WTC11 (cell line): Measurements from ENCODE around the gene BCAR3. TPM values are rescaled to one million over a fixed set of nuclear protein-coding genes. Genes with fewer than 3 reads are reported as not detected.

ENCODE experiments used
- ATAC-seq: fragments of 200-7000 bp; cut with Tn5 transposase; 2 replicates; pipeline ENCODE4 v1.10.0; 2021; ENCODE audit warnings: mild to moderate bottlenecking, moderate library complexity
- CTCF ChIA-PET: fragments of 300-600 bp; sonication (Branson Sonifier 250); formaldehyde crosslinking; loops from one replicate; lab custom pipeline; 2021; ENCODE audit warnings: antibody characterized with exemption; lab: Charles Lee
- POLR2A ChIA-PET: fragments of 350-600 bp; sonication (Branson Sonifier 250); formaldehyde crosslinking; loops from one replicate; lab custom pipeline; 2021; ENCODE audit warnings: antibody characterized with exemption; lab: Charles Lee
- DNase-seq: peaks from one replicate; pipeline ENCODE4 v3.0.0; 2021; ENCODE audit warnings: low spot score
- H3K27ac Mint-ChIP-seq: 2 replicates; pipeline ENCODE4 v1.8.0; 2021; ENCODE audit warnings: mixed read lengths
- H3K27me3 Mint-ChIP-seq: 2 replicates; pipeline ENCODE4 v1.8.0; 2021; ENCODE audit warnings: low read depth, mild to moderate bottlenecking, moderate library complexity, mixed read lengths
- H3K36me3 Mint-ChIP-seq: 2 replicates; pipeline ENCODE4 v1.8.0; 2021; ENCODE audit warnings: mixed read lengths
- H3K4me1 Mint-ChIP-seq: 2 replicates; pipeline ENCODE4 v1.8.0; 2022; ENCODE audit warnings: mixed read lengths
- H3K4me3 Mint-ChIP-seq: 2 replicates; pipeline ENCODE4 v1.8.0; 2021; ENCODE audit warnings: mild to moderate bottlenecking, moderate library complexity, mixed read lengths
- H3K9me3 Mint-ChIP-seq: 2 replicates; pipeline ENCODE4 v1.8.0; 2021; ENCODE audit warnings: mixed read lengths
- ELF4 ChIP-seq: sonication (generic); formaldehyde crosslinking; IDR thresholded peaks from 2 replicates; pipeline ENCODE4 v1.8.1; 2022; ENCODE audit warnings: low read depth, mild to moderate bottlenecking, moderate library complexity, missing genetic modification reagents
- EMX1 ChIP-seq: fragments of 250-450 bp; sonication (Bioruptor Pico); IDR thresholded peaks from 2 replicates; pipeline ENCODE4 v1.8.0; 2021; ENCODE audit warnings: mild to moderate bottlenecking
- ETV6 ChIP-seq: sonication (generic); formaldehyde crosslinking; IDR thresholded peaks from 2 replicates; pipeline ENCODE4 v1.8.1; 2022; ENCODE audit warnings: mild to moderate bottlenecking, missing genetic modification reagents
- GTF2I ChIP-seq: fragments of 250-450 bp; sonication (Bioruptor Pico); conservative IDR thresholded peaks from 2 replicates; pipeline ENCODE4 v1.4.0; 2021; ENCODE audit warnings: mild to moderate bottlenecking
- HMGA2 ChIP-seq: fragments of 250-450 bp; sonication (Bioruptor Pico); IDR thresholded peaks from 2 replicates; pipeline ENCODE4 v1.4.0; 2021; ENCODE audit warnings: mild to moderate bottlenecking, moderate library complexity
- JAZF1 ChIP-seq: fragments of 250-450 bp; sonication (Bioruptor Pico); IDR thresholded peaks from 2 replicates; pipeline ENCODE4 v1.9.0; 2021; ENCODE audit warnings: moderate library complexity, mild to moderate bottlenecking, inconsistent platforms
- KAT7 ChIP-seq: sonication (generic); formaldehyde crosslinking; IDR thresholded peaks from 2 replicates; pipeline ENCODE4 v1.8.1; 2023; ENCODE audit warnings: missing genetic modification reagents, mild to moderate bottlenecking, borderline replicate concordance
- MXD4 ChIP-seq: fragments of 250-450 bp; sonication (Bioruptor Pico); IDR thresholded peaks from 2 replicates; pipeline ENCODE4 v1.8.0; 2021; ENCODE audit warnings: mild to moderate bottlenecking, moderate library complexity, borderline replicate concordance
- NFYB ChIP-seq: sonication (generic); formaldehyde crosslinking; conservative IDR thresholded peaks from 2 replicates; pipeline ENCODE4 v1.8.0; 2022; ENCODE audit warnings: low read depth, missing genetic modification reagents
- NR2C2 ChIP-seq: sonication (generic); formaldehyde crosslinking; IDR thresholded peaks from 2 replicates; pipeline ENCODE4 v1.8.0; 2022; ENCODE audit warnings: mild to moderate bottlenecking, missing genetic modification reagents
- NR3C1 ChIP-seq: sonication (generic); formaldehyde crosslinking; conservative IDR thresholded peaks from 2 replicates; pipeline ENCODE4 v1.8.1; 2023; ENCODE audit warnings: low read depth, mild to moderate bottlenecking, missing genetic modification reagents
- PRRX2 ChIP-seq: fragments of 250-450 bp; sonication (Bioruptor Pico); IDR thresholded peaks from 2 replicates; pipeline ENCODE4 v1.8.0; 2021; ENCODE audit warnings: mild to moderate bottlenecking
- SMAD4 ChIP-seq: sonication (generic); formaldehyde crosslinking; IDR thresholded peaks from 2 replicates; pipeline ENCODE4 v1.8.0; 2022; ENCODE audit warnings: mild to moderate bottlenecking, missing genetic modification reagents
- TCF7 ChIP-seq: sonication (generic); formaldehyde crosslinking; IDR thresholded peaks from 2 replicates; pipeline ENCODE4 v1.8.0; 2022; ENCODE audit warnings: mild to moderate bottlenecking, low read depth, missing genetic modification reagents, moderate library complexity
- TP53 ChIP-seq: sonication (generic); formaldehyde crosslinking; IDR thresholded peaks from 2 replicates; pipeline ENCODE4 v1.8.1; 2023; ENCODE audit warnings: mild to moderate bottlenecking, missing genetic modification reagents
- ZNF263 ChIP-seq: sonication (generic); formaldehyde crosslinking; IDR thresholded peaks from 2 replicates; pipeline ENCODE4 v1.8.1; 2022; ENCODE audit warnings: low read depth, mild to moderate bottlenecking, moderate library complexity, missing genetic modification reagents
- ZNF317 ChIP-seq: sonication (generic); formaldehyde crosslinking; IDR thresholded peaks from 2 replicates; pipeline ENCODE4 v1.8.1; 2023; ENCODE audit warnings: low read depth, mild to moderate bottlenecking, moderate library complexity, missing genetic modification reagents, borderline replicate concordance
- ZNF416 ChIP-seq: fragments of 250-450 bp; sonication (Bioruptor Pico); IDR thresholded peaks from 2 replicates; pipeline ENCODE4 v1.9.0; 2021; ENCODE audit warnings: mild to moderate bottlenecking, inconsistent platforms
- ZNF423 ChIP-seq: fragments of 250-450 bp; sonication (Bioruptor Pico); IDR thresholded peaks from 2 replicates; pipeline ENCODE4 v2.1.2; 2022; ENCODE audit warnings: mild to moderate bottlenecking, moderate library complexity
- total RNA-seq: library from RNA; stranded (reverse); gene quantifications from 3 replicates; pipeline ENCODE4 v1.2.3, GENCODE V29; 2021
- TF ChIP-seq, protein P1 (sequence below): sonication (generic); formaldehyde crosslinking; IDR thresholded peaks from 2 replicates; pipeline ENCODE4 v1.8.0; 2022; ENCODE audit warnings: mild to moderate bottlenecking, missing genetic modification reagents
- TF ChIP-seq, protein P2 (sequence below): sonication (generic); formaldehyde crosslinking; IDR thresholded peaks from 2 replicates; pipeline ENCODE4 v1.8.1; 2022; ENCODE audit warnings: mild to moderate bottlenecking, missing genetic modification reagents, moderate library complexity, borderline replicate concordance
- TF ChIP-seq, protein P3 (sequence below): sonication (generic); formaldehyde crosslinking; IDR thresholded peaks from 2 replicates; pipeline ENCODE4 v1.8.1; 2023; ENCODE audit warnings: mild to moderate bottlenecking, missing genetic modification reagents, moderate library complexity
- TF ChIP-seq, protein P4 (sequence below): fragments of 250-450 bp; sonication (Bioruptor Pico); IDR thresholded peaks from 2 replicates; pipeline ENCODE4 v1.8.0; 2021; ENCODE audit warnings: mild to moderate bottlenecking
- TF ChIP-seq, protein P5 (sequence below): sonication (generic); formaldehyde crosslinking; IDR thresholded peaks from 2 replicates; pipeline ENCODE4 v1.8.0; 2022; ENCODE audit warnings: mild to moderate bottlenecking, missing genetic modification reagents
- TF ChIP-seq, protein P6 (sequence below): fragments of 250-450 bp; sonication (Bioruptor Pico); IDR thresholded peaks from 2 replicates; pipeline ENCODE4 v2.1.2; 2022; ENCODE audit warnings: mild to moderate bottlenecking, moderate library complexity
- TF ChIP-seq, protein P7 (sequence below): sonication (generic); formaldehyde crosslinking; IDR thresholded peaks from 2 replicates; pipeline ENCODE4 v1.8.1; 2022; ENCODE audit warnings: missing genetic modification reagents, borderline replicate concordance

BCAR3 gene
- total RNA-seq, 1 experiment from 2014 or later, result 14.8 TPM

DNA sequence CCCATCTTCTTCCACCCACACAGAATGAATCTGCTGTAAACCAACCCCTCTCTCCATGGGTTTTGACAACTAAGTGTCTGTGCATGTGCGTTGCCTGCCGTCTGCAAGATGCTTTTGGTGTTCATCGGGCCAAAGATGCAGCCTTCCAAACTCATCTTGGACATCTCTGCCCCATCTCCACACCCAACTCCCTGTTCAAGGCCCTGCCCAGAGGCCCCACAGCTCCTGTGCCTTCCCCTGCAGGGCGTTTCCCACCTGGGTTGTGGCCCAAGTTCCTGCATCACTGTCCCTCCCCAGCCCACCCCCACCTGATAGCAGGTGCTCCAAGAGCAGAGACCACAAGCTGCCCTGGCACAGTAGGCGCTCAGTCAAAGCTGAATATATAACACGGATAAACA is 103.2 kb downstream of the BCAR3 start:
- H3K9me3 Mint-ChIP-seq, result no peaks in the 10 kb centered on the region
- ATAC-seq (no peak), DNase-seq (no peak)
- peaks cover 23% of the 10 kb centered on the region for H3K36me3 Mint-ChIP-seq
- H3K27me3 Mint-ChIP-seq, result no peaks in the 10 kb centered on the region
- TF ChIP-seq, protein P1, sequence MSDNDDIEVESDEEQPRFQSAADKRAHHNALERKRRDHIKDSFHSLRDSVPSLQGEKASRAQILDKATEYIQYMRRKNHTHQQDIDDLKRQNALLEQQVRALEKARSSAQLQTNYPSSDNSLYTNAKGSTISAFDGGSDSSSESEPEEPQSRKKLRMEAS (CRISPR knock-in tag), result no peak
- TF ChIP-seq, protein P2, sequence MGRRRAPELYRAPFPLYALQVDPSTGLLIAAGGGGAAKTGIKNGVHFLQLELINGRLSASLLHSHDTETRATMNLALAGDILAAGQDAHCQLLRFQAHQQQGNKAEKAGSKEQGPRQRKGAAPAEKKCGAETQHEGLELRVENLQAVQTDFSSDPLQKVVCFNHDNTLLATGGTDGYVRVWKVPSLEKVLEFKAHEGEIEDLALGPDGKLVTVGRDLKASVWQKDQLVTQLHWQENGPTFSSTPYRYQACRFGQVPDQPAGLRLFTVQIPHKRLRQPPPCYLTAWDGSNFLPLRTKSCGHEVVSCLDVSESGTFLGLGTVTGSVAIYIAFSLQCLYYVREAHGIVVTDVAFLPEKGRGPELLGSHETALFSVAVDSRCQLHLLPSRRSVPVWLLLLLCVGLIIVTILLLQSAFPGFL (CRISPR knock-in tag), result no peak
- TF ChIP-seq KAT7 (CRISPR knock-in tag) (no peak), EMX1 (CRISPR knock-in tag) (no peak), SMAD4 (CRISPR knock-in tag) (no peak), TP53 (CRISPR knock-in tag) (no peak), JAZF1 (CRISPR knock-in tag) (no peak), ZNF423 (no peak), HMGA2 (no peak), NR2C2 (CRISPR knock-in tag) (no peak), NFYB (CRISPR knock-in tag) (no peak), ZNF263 (no peak), NR3C1 (CRISPR knock-in tag) (no peak)
- TF ChIP-seq, protein P3, sequence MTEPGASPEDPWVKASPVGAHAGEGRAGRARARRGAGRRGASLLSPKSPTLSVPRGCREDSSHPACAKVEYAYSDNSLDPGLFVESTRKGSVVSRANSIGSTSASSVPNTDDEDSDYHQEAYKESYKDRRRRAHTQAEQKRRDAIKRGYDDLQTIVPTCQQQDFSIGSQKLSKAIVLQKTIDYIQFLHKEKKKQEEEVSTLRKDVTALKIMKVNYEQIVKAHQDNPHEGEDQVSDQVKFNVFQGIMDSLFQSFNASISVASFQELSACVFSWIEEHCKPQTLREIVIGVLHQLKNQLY, result no peak
- TF ChIP-seq, protein P4, sequence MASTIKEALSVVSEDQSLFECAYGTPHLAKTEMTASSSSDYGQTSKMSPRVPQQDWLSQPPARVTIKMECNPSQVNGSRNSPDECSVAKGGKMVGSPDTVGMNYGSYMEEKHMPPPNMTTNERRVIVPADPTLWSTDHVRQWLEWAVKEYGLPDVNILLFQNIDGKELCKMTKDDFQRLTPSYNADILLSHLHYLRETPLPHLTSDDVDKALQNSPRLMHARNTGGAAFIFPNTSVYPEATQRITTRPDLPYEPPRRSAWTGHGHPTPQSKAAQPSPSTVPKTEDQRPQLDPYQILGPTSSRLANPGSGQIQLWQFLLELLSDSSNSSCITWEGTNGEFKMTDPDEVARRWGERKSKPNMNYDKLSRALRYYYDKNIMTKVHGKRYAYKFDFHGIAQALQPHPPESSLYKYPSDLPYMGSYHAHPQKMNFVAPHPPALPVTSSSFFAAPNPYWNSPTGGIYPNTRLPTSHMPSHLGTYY (CRISPR knock-in tag), result no peak
- TF ChIP-seq, protein P5, sequence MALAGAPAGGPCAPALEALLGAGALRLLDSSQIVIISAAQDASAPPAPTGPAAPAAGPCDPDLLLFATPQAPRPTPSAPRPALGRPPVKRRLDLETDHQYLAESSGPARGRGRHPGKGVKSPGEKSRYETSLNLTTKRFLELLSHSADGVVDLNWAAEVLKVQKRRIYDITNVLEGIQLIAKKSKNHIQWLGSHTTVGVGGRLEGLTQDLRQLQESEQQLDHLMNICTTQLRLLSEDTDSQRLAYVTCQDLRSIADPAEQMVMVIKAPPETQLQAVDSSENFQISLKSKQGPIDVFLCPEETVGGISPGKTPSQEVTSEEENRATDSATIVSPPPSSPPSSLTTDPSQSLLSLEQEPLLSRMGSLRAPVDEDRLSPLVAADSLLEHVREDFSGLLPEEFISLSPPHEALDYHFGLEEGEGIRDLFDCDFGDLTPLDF (CRISPR knock-in tag), result no peak
- peaks cover 9% of the 10 kb centered on the region for H3K4me1 Mint-ChIP-seq
- ChIA-PET POLR2A (interaction anchor here (0.6 kb wide), 1 partner anchor 14 kb away, joined by 6 read pairs; no protein-coding TSS in a partner anchor), CTCF (interaction anchor here (1.0 to 1.4 kb wide), 2 partner anchors 41 to 66 kb away, joined by 3 to 5 read pairs; no protein-coding TSS in a partner anchor)
- H3K4me3 Mint-ChIP-seq, result no peak overlapping the region
- no peak overlapping the region for H3K27ac Mint-ChIP-seq

DNA sequence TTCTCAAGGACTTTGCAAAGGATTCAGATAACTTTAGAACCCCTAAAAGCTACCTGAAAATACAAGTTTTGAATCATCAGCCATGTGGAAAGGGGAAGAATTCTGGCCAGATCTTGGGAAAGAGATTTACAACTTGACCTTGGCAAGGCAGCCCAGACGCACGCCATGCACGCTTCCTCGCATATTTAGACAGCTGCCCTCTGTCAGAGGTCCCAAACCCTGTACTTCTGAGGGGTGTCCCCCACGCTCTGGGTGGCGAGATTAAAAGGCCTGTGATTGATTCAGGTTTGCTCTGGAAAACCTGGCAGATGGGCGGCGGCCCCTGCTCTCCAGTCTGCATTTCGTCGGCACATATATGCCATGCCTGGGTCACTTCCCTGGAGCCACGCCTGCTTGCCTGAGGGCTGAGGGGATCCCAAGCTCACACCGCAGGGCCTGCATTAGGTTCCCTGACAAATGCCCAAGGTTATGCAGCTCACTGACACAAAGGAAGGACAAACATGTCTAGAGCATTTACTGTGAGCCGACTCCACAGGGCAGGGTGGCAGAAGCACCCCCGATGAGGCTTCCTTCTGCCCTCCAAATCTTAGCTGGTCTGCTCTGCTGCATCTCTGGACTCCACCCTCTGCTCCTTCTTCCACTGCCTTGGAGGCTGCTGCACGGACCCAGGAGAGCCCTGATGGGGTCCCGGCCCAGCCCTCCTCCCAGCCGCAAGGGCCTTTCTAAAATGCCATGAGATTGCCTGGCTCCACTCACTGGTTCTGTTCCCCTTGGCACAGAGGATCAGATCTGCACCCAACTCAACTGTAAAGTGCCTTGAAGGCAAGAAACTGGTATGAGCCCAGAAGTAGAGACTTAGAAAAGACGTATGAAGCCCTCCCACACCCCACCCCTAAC is 103.9 kb downstream of the BCAR3 start:
- no peak for ATAC-seq
- H3K4me1 Mint-ChIP-seq, result peaks cover 11% of the 10 kb centered on the region
- H3K27ac Mint-ChIP-seq, result no peak overlapping the region; the same call in 1 of the 2 replicates
- no peak for DNase-seq
- H3K4me3 Mint-ChIP-seq, result no peak overlapping the region
- H3K27me3 Mint-ChIP-seq, result no peaks in the 10 kb centered on the region
- no peaks in the 10 kb centered on the region for H3K9me3 Mint-ChIP-seq
- ChIA-PET CTCF (interaction anchor here (1.4 kb wide), 1 partner anchor 42 kb away, joined by 5 read pairs; no protein-coding TSS in a partner anchor), POLR2A (interaction anchor here (0.6 to 1.6 kb wide), 2 partner anchors 13 to 130 kb away, joined by 4 to 6 read pairs; partner anchors contain the start of gene FNBP1L)
- H3K36me3 Mint-ChIP-seq, result peaks cover 20% of the 10 kb centered on the region
- TF ChIP-seq ELF4 (CRISPR knock-in tag), result no peak
- TF ChIP-seq HMGA2, result no peak
- TF ChIP-seq, protein P6, sequence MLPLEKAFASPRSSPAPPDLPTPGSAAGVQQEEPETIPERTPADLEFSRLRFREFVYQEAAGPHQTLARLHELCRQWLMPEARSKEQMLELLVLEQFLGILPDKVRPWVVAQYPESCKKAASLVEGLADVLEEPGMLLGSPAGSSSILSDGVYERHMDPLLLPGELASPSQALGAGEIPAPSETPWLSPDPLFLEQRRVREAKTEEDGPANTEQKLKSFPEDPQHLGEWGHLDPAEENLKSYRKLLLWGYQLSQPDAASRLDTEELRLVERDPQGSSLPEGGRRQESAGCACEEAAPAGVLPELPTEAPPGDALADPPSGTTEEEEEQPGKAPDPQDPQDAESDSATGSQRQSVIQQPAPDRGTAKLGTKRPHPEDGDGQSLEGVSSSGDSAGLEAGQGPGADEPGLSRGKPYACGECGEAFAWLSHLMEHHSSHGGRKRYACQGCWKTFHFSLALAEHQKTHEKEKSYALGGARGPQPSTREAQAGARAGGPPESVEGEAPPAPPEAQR (CRISPR knock-in tag), result no peak
- no peak for TF ChIP-seq GTF2I (CRISPR knock-in tag)
- TF ChIP-seq ETV6 (CRISPR knock-in tag), result no peak
- TF ChIP-seq, protein P7, sequence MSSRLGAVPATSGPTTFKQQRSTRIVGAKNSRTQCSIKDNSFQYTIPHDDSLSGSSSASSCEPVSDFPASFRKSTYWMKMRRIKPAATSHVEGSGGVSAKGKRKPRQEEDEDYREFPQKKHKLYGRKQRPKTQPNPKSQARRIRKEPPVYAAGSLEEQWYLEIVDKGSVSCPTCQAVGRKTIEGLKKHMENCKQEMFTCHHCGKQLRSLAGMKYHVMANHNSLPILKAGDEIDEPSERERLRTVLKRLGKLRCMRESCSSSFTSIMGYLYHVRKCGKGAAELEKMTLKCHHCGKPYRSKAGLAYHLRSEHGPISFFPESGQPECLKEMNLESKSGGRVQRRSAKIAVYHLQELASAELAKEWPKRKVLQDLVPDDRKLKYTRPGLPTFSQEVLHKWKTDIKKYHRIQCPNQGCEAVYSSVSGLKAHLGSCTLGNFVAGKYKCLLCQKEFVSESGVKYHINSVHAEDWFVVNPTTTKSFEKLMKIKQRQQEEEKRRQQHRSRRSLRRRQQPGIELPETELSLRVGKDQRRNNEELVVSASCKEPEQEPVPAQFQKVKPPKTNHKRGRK (CRISPR knock-in tag), result no peak
- TF ChIP-seq PRRX2 (CRISPR knock-in tag), result no peak
- TF ChIP-seq ZNF416, result no peak
- no peak for TF ChIP-seq TCF7 (CRISPR knock-in tag)
- TF ChIP-seq, protein P5 (CRISPR knock-in tag), result no peak
- TF ChIP-seq MXD4 (CRISPR knock-in tag), result no peak
- TF ChIP-seq KAT7 (CRISPR knock-in tag), result no peak
- no peak for TF ChIP-seq JAZF1 (CRISPR knock-in tag)
- TF ChIP-seq ZNF317 (CRISPR knock-in tag), result no peak
